ENCODE results near the gene S100A1.
"Not testable (repeated sequence)": the region's sequence is repeated elsewhere in the genome, so short reads cannot be mapped to it uniquely, and the experiment has no call there.

S100A1 gene

GRCh38 chr1:153631047-153632022 lies 3.1 kb downstream of the S100A1 start:
- DNase-seq: peak; percentile 21

- DNase-seq: no peak
Measured at GRCh38 chr1:153633161-153633753, 5.0 kb downstream of the S100A1 start.

GRCh38 chr1:153633754-153634665 lies 5.8 kb downstream of the S100A1 start, which contains the start of gene CHTOP:
TSS of gene CHTOP (plus strand) at chr1:153634066. CDS start at chr1:153636589, 2,523 bp downstream.
- peak; percentile 99 for DNase-seq

- no peak for DNase-seq
Measured at GRCh38 chr1:153635872-153636271, 7.6 kb downstream of the S100A1 start.

- DNase-seq: no peak
Measured at GRCh38 chr1:153636312-153636711, 8.1 kb downstream of the S100A1 start.

GRCh38 chr1:153638261-153638660 lies 10.0 kb downstream of the S100A1 start:
- DNase-seq: no peak

GRCh38 chr1:153639280-153639679 lies 11.0 kb downstream of the S100A1 start:
- no peak for DNase-seq

- not testable (repeated sequence) for DNase-seq
Measured at GRCh38 chr1:153640213-153640612, 12.0 kb downstream of the S100A1 start.

GRCh38 chr1:153640861-153641260 lies 12.6 kb downstream of the S100A1 start:
- DNase-seq: no peak

- no peak for DNase-seq
Measured at GRCh38 chr1:153642161-153642560, 13.9 kb downstream of the S100A1 start.

- no peak for DNase-seq
Measured at GRCh38 chr1:153643100-153643499, 14.9 kb downstream of the S100A1 start.

- DNase-seq: no peak
Measured at GRCh38 chr1:153643816-153644215, 15.6 kb downstream of the S100A1 start.

- no peak for DNase-seq
Measured at GRCh38 chr1:153646672-153647345, 18.6 kb downstream of the S100A1 start.

- no peak for DNase-seq
Measured at GRCh38 chr1:153647346-153647714, 19.1 kb downstream of the S100A1 start.

GRCh38 chr1:153648000-153648643 lies 19.9 kb downstream of the S100A1 start:
- DNase-seq: no peak

GRCh38 chr1:153649137-153649862 lies 21.1 kb downstream of the S100A1 start:
- DNase-seq: no peak

- DNase-seq: no peak
Measured at GRCh38 chr1:153649863-153650235, 21.6 kb downstream of the S100A1 start.

- DNase-seq: no peak
Measured at GRCh38 chr1:153651771-153652170, 23.5 kb downstream of the S100A1 start.

- no peak for DNase-seq
Measured at GRCh38 chr1:153652805-153653500, 24.7 kb downstream of the S100A1 start.

- DNase-seq: no peak
Measured at GRCh38 chr1:153655333-153655732, 27.1 kb downstream of the S100A1 start.

Data from activated CD4-positive, alpha-beta T cell treated with anti-CD3 and anti-CD28 coated beads, Interleukin-10, Interleukin-2, amounts not matched to agents 100 ng/mL and 50 ng/mL, durations not matched to agents 16 hours and 8 hours (primary cell).